ENCODE results near the gene STUM.

The STUM gene

DNA sequence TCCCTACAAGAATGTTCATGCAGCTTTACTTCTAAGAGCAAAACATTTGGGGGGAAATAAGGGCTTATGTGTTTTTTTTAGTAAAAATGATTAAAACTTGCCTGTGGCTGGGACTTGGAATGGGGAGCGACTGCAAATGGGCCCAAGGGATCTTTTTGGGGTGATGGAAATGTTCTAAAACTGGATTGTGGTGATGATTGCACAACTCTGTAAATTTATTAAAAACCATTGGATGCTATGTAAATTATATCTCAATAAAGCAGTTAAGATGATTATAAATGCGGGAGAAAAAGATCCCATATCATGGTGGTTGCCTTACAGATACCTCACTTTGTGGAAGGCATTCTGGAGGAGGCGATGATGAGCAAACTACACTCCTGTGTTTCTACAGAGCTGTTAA is 30.2 kb upstream of the STUM start:
- no peak overlapping the region for H3K4me3 ChIP-seq (ENCODE audit: insufficient read length, low read depth)
- H3K9me3 ChIP-seq (ENCODE audit: insufficient read depth, low read length), result no peaks in the 10 kb centered on the region
- no peak for TF ChIP-seq ZNF274 (IDR thresholded peaks at IDR 0.05; ENCODE audit: low read depth, low read length)
- no peak for TF ChIP-seq YY1 (IDR thresholded peaks at IDR 0.05; ENCODE audit: insufficient read depth, insufficient read length)
- no peak for TF ChIP-seq SUZ12 (IDR thresholded peaks at IDR 0.05; ENCODE audit: extremely low read depth, insufficient read depth, insufficient read length)
- H3K4me1 ChIP-seq (ENCODE audit: insufficient read depth, insufficient read length), result peaks cover 14% of the 10 kb centered on the region
- no peaks in the 10 kb centered on the region for H3K36me3 ChIP-seq (ENCODE audit: insufficient read depth, insufficient read length, low read length)
- H3K27me3 ChIP-seq (ENCODE audit: insufficient read depth, insufficient read length), result peaks cover 58% of the 10 kb centered on the region
- H3K9ac ChIP-seq (ENCODE audit: insufficient read length, low read depth), result no peak overlapping the region
- DNase-seq (ENCODE audit: low read depth, low spot score), result no peak

DNA sequence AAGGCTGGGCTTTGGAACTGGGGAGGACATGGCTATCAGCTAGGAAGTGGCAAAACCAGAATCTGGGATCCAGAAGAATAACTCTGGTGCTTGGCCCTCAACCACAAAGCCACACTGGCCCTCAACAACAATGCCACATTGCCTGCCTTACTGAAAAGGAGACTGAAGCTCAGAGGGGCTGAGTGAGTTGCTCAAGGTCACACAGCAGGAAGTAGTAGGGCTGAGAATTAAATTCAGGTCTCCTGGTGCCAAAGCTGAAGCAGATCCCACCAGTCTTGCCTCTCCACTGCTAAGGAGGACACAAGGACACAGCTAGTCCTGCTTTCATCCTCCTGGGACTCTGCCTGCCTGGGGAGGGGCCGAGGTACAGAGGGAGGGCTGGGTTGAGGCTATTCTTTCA is 29.4 kb upstream of the STUM start:
- Histone ChIP-seq H3K36me3 (ENCODE audit: insufficient read depth, insufficient read length, low read length) (no peaks in the 10 kb centered on the region), H3K9ac (ENCODE audit: insufficient read length, low read depth) (no peak overlapping the region), H3K9me3 (ENCODE audit: insufficient read depth, low read length) (no peaks in the 10 kb centered on the region), H3K4me1 (ENCODE audit: insufficient read depth, insufficient read length) (peaks cover 14% of the 10 kb centered on the region), H3K4me3 (ENCODE audit: insufficient read length, low read depth) (no peak overlapping the region), H3K27me3 (ENCODE audit: insufficient read depth, insufficient read length) (peaks cover 53% of the 10 kb centered on the region)
- no peak for TF ChIP-seq ZNF274 (IDR thresholded peaks at IDR 0.05; ENCODE audit: low read depth, low read length)
- TF ChIP-seq YY1 (IDR thresholded peaks at IDR 0.05; ENCODE audit: insufficient read depth, insufficient read length), result no peak
- no peak for TF ChIP-seq SUZ12 (IDR thresholded peaks at IDR 0.05; ENCODE audit: extremely low read depth, insufficient read depth, insufficient read length)
- DNase-seq (ENCODE audit: low read depth, low spot score), result no peak

DNA sequence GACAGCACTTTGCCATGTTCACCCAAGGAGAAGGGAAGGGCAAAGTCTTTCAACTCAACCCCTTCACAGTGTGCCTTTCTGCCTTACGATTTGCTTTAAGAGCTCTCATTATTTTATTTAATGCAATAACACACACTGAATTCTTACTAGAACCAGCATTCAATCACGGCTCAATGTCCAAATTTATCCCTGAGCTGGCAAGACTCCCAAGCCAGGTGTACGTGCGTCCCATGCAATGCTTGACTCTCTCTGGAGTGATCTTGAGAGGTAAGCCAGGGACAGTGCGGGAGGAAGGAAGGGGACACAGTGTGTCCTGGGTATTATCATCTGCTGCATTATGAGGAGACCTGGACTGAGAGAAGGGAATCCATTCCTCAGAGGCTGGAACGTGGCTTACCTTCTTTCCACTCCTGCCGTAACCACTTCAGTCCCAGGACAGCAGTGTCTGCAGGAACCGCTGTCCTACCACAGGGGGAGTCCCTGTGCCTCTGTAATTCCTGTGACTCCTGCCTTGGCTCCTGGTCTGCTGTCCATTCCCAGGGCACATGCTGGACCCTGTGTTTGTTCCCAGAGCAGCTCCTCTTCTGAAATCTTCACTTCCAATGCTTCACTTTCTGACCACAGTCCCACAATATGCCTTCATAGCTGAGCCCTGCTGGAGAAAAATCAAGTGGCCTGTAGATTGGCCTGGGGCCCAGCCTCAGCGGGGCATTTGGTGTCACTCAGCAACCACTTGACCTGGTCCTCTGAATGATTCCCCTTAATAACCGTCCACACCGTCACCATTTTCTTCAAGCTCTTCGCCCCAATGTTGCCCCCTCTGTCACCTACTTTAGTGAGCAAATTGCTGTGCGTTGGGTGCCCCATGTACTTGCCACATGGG is 28.6 kb upstream of the STUM start:
- no peak overlapping the region for H3K4me3 ChIP-seq (ENCODE audit: insufficient read length, low read depth)
- H3K36me3 ChIP-seq (ENCODE audit: insufficient read depth, insufficient read length, low read length), result no peaks in the 10 kb centered on the region
- H3K4me1 ChIP-seq (ENCODE audit: insufficient read depth, insufficient read length), result peaks cover 14% of the 10 kb centered on the region
- TF ChIP-seq YY1 (IDR thresholded peaks at IDR 0.05; ENCODE audit: insufficient read depth, insufficient read length), result no peak
- TF ChIP-seq ZNF274 (IDR thresholded peaks at IDR 0.05; ENCODE audit: low read depth, low read length), result no peak
- TF ChIP-seq SUZ12 (IDR thresholded peaks at IDR 0.05; ENCODE audit: extremely low read depth, insufficient read depth, insufficient read length), result no peak
- no peaks in the 10 kb centered on the region for H3K9me3 ChIP-seq (ENCODE audit: insufficient read depth, low read length)
- H3K9ac ChIP-seq (ENCODE audit: insufficient read length, low read depth), result no peak overlapping the region
- no peak for DNase-seq (ENCODE audit: low read depth, low spot score)
- peaks cover 50% of the 10 kb centered on the region for H3K27me3 ChIP-seq (ENCODE audit: insufficient read depth, insufficient read length)

DNA sequence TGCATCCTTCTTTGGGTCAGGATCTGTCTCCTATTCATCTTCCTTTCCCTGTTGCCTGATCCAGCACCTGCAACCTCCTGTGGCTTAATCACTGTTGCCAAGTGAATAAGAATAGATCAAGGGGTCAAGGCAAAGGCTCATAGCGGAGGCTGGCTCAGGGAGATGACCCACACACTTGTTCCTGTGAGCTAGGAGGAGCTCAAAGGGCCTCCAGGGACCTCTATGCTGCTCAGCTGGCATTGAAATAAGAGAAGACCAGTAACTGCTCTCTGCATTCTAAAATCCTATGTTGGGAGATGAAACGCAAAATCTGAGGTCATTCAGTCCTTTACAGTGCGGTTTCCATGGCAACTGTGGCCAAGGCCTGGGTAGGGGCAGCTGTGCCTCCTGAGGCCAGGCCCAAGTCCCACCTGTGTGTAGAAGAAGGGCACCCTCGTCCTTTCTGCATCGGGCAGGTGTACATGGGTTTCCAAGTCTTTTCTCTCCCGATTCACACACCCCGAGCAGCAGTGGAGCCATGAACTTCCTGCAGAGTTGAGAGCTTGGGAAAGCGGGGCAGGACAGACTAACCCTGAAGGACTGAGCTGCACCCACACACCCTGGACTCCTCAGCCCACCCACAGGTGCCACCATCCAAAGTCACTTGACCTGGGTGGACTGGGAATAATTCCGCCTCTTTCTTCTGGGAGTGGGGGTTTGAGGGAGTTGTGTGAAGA is 27.8 kb upstream of the STUM start:
- no peak overlapping the region for H3K4me3 ChIP-seq (ENCODE audit: insufficient read length, low read depth)
- peaks cover 42% of the 10 kb centered on the region for H3K27me3 ChIP-seq (ENCODE audit: insufficient read depth, insufficient read length)
- no peak overlapping the region for H3K9ac ChIP-seq (ENCODE audit: insufficient read length, low read depth)
- DNase-seq (ENCODE audit: low read depth, low spot score), result peak; percentile 80
- no peaks in the 10 kb centered on the region for H3K36me3 ChIP-seq (ENCODE audit: insufficient read depth, insufficient read length, low read length)
- no peaks in the 10 kb centered on the region for H3K9me3 ChIP-seq (ENCODE audit: insufficient read depth, low read length)
- H3K4me1 ChIP-seq (ENCODE audit: insufficient read depth, insufficient read length), result peaks cover 14% of the 10 kb centered on the region
- TF ChIP-seq ZNF274 (IDR thresholded peaks at IDR 0.05; ENCODE audit: low read depth, low read length) (no peak), YY1 (IDR thresholded peaks at IDR 0.05; ENCODE audit: insufficient read depth, insufficient read length) (no peak), SUZ12 (IDR thresholded peaks at IDR 0.05; ENCODE audit: extremely low read depth, insufficient read depth, insufficient read length) (no peak)

DNA sequence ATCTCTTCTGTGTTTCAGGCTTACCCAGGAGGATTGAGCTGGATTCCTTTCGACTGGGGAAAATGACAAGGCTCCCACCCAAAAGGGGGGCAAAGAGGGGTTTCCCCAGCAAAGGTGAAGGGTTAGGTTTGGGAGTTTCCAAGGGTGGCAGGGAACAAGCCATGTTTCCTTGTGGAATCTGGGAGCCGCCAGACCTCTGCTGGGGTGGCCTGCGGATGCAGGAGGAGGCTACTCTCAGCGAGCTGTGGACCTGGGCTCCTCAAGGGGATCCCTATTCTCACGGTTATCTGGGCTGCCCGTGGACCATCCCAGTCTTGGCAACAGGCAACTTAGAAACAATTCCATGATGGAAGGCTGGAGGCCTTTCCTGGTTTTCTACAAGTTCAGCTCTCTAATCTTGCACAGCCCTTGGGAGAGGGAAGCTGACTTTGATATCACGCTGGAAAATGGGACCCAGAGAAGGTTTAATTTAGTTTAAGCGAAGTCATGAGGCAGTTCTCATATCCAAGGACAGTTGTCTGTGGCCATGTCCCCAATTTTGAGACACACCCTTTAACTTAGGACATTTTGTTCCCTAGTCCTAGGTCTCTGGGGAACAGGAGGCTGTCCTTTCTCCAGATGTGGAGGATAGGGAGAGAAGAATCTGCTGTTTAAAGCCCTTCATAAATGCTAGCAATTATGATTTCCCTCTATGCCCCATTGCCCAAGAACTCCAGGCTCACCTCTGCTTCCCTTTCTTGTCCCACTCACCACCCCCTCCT is 24.7 kb upstream of the STUM start:
- H3K27me3 ChIP-seq (ENCODE audit: insufficient read depth, insufficient read length), result peaks cover 13% of the 10 kb centered on the region
- H3K4me1 ChIP-seq (ENCODE audit: insufficient read depth, insufficient read length), result peaks cover 14% of the 10 kb centered on the region
- H3K9me3 ChIP-seq (ENCODE audit: insufficient read depth, low read length), result no peaks in the 10 kb centered on the region
- no peaks in the 10 kb centered on the region for H3K36me3 ChIP-seq (ENCODE audit: insufficient read depth, insufficient read length, low read length)
- TF ChIP-seq ZNF274 (IDR thresholded peaks at IDR 0.05; ENCODE audit: low read depth, low read length), result no peak
- no peak for TF ChIP-seq YY1 (IDR thresholded peaks at IDR 0.05; ENCODE audit: insufficient read depth, insufficient read length)
- no peak for TF ChIP-seq SUZ12 (IDR thresholded peaks at IDR 0.05; ENCODE audit: extremely low read depth, insufficient read depth, insufficient read length)
- H3K9ac ChIP-seq (ENCODE audit: insufficient read length, low read depth), result no peak overlapping the region
- DNase-seq (ENCODE audit: low read depth, low spot score), result no peak
- H3K4me3 ChIP-seq (ENCODE audit: insufficient read length, low read depth), result no peak overlapping the region

DNA sequence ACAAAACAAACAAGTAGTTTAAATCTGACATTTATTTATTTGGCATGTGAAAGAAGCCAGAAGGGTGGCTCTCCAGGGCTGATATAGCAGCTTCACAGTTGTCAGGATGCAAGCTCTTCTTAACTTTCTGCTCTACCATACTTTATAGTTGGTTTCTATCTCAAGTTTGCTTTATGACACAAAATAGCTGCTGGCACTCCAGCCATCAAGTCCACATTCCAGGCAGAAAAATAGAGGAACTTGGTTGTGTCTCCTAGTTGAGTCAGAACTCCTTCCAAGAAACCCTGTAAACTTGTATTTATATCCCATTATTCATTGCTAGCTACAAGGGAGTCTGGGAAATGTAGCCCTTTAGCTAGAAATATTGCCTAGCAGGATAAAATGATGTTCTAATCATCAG is 24.0 kb upstream of the STUM start:
- Histone ChIP-seq H3K36me3 (ENCODE audit: insufficient read depth, insufficient read length, low read length) (no peaks in the 10 kb centered on the region), H3K27me3 (ENCODE audit: insufficient read depth, insufficient read length) (peaks cover 5% of the 10 kb centered on the region), H3K9me3 (ENCODE audit: insufficient read depth, low read length) (no peaks in the 10 kb centered on the region), H3K4me1 (ENCODE audit: insufficient read depth, insufficient read length) (peaks cover 14% of the 10 kb centered on the region), H3K4me3 (ENCODE audit: insufficient read length, low read depth) (no peak overlapping the region), H3K9ac (ENCODE audit: insufficient read length, low read depth) (no peak overlapping the region)
- TF ChIP-seq SUZ12 (IDR thresholded peaks at IDR 0.05; ENCODE audit: extremely low read depth, insufficient read depth, insufficient read length) (no peak), YY1 (IDR thresholded peaks at IDR 0.05; ENCODE audit: insufficient read depth, insufficient read length) (no peak), ZNF274 (IDR thresholded peaks at IDR 0.05; ENCODE audit: low read depth, low read length) (no peak)
- no peak for DNase-seq (ENCODE audit: low read depth, low spot score)

Data from NT2/D1 (cell line).